Neural cell (in vitro differentiated cells): ENCODE results near the gene C1R. TPM values are rescaled to one million over a fixed set of nuclear protein-coding genes. Genes with fewer than 3 reads are reported as not detected.

Experiments used
- H2AFZ ChIP-seq: fragments of 200-600, 300-800 bp; sonication (generic), shearing (Covaris generic); 2 replicates; pipeline ENCODE4 v1.6.0; 2014; ENCODE audit warnings: low read depth, mild to moderate bottlenecking, antibody characterized with exemption, low read length, moderate library complexity
- H3F3A ChIP-seq: fragments of 200-600 bp; shearing (Covaris generic); 2 replicates; pipeline ENCODE4 v1.6.1; 2016; ENCODE audit warnings: mild to moderate bottlenecking, moderate library complexity, mixed read lengths, antibody characterized with exemption, low read length; ENCODE audit not compliant: insufficient read depth, poor library complexity, severe bottlenecking
- H3K27ac ChIP-seq: fragments of 200-600, 300-800 bp; sonication (generic), shearing (Covaris generic); 2 replicates; pipeline ENCODE4 v1.5.1; 2014; ENCODE audit warnings: mild to moderate bottlenecking, low read length, moderate library complexity
- H3K27me3 ChIP-seq: fragments of 300-800, 200-600 bp; sonication (generic), shearing (Covaris generic); 2 replicates; pipeline ENCODE4 v1.6.0; 2014; ENCODE audit warnings: mild to moderate bottlenecking, low read depth, low read length, moderate library complexity; ENCODE audit not compliant: insufficient read depth
- H3K36me3 ChIP-seq: fragments of 300-800, 200-600 bp; sonication (generic), shearing (Covaris generic); 2 replicates; pipeline ENCODE4 v1.5.1; 2014; ENCODE audit warnings: mild to moderate bottlenecking, antibody characterized with exemption, low read length, moderate library complexity; ENCODE audit not compliant: insufficient read depth
- H3K4me2 ChIP-seq: fragments of 300-800, 200-600 bp; sonication (generic), shearing (Covaris generic); 2 replicates; pipeline ENCODE4 v1.6.0; 2014; ENCODE audit warnings: mild to moderate bottlenecking, low read length
- H3K4me3 ChIP-seq: fragments of 300-800, 200-600 bp; sonication (generic), shearing (Covaris generic); 2 replicates; pipeline ENCODE4 v1.5.1; 2014; ENCODE audit warnings: mild to moderate bottlenecking, low read length, moderate library complexity
- H3K79me2 ChIP-seq: fragments of 200-600 bp; shearing (Covaris generic); replicated peaks from 2 replicates; pipeline ENCODE4 v1.6.0; 2014; ENCODE audit warnings: mild to moderate bottlenecking, low read length, moderate library complexity; ENCODE audit not compliant: insufficient read depth
- H3K9ac ChIP-seq: fragments of 300-800, 200-600 bp; sonication (generic), shearing (Covaris generic); 2 replicates; pipeline ENCODE4 v1.6.1; 2016; ENCODE audit warnings: mild to moderate bottlenecking, low read length, mixed read lengths
- H3K9me2 ChIP-seq: fragments of 200-600 bp; shearing (Covaris generic); 2 replicates; pipeline ENCODE4 v1.6.1; 2016; ENCODE audit warnings: mild to moderate bottlenecking, low read length, mixed read lengths; ENCODE audit not compliant: insufficient read depth
- H3K9me3 ChIP-seq: fragments of 200-600, 300-800 bp; sonication (generic), shearing (Covaris generic); 2 replicates; pipeline ENCODE4 v1.6.1; 2016; ENCODE audit warnings: mild to moderate bottlenecking, mixed run types, low read length, moderate library complexity, mixed read lengths
- H4K20me1 ChIP-seq: fragments of 200-600 bp; shearing (Covaris generic); 2 replicates; pipeline ENCODE4 v1.6.1; 2016; ENCODE audit warnings: mild to moderate bottlenecking, mixed run types; ENCODE audit not compliant: insufficient read depth
- EP300 ChIP-seq: fragments of 450-650 bp; conservative IDR thresholded peaks from 2 replicates; pipeline ENCODE4 v1.6.1; 2014; ENCODE audit warnings: antibody characterized with exemption, mild to moderate bottlenecking, moderate library complexity; ENCODE audit not compliant: poor library complexity, severe bottlenecking
- EZH2 ChIP-seq: fragments of 200-600, 300-800 bp; shearing (Covaris generic), sonication (generic); IDR thresholded peaks from 2 replicates; pipeline ENCODE4 v1.6.1; 2014; ENCODE audit warnings: antibody characterized with exemption, low read length, borderline replicate concordance, mild to moderate bottlenecking; ENCODE audit not compliant: insufficient read depth, poor library complexity, severe bottlenecking
- MXI1 ChIP-seq: fragments of 450-650 bp; conservative IDR thresholded peaks from 2 replicates; pipeline ENCODE4 v1.6.1; 2014; ENCODE audit warnings: antibody characterized with exemption, mild to moderate bottlenecking; ENCODE audit not compliant: poor library complexity, severe bottlenecking
- POLR2AphosphoS5 ChIP-seq: IDR thresholded peaks from 2 replicates; pipeline ENCODE4 v1.6.1; 2012
- RAD21 ChIP-seq: fragments of 450-650 bp; conservative IDR thresholded peaks from 2 replicates; pipeline ENCODE4 v1.6.1; 2014; ENCODE audit warnings: antibody characterized with exemption, mild to moderate bottlenecking, moderate library complexity
- SMC3 ChIP-seq: fragments of 450-650 bp; conservative IDR thresholded peaks from 2 replicates; pipeline ENCODE4 v1.6.1; 2014; ENCODE audit warnings: antibody characterized with exemption, mild to moderate bottlenecking, moderate library complexity; ENCODE audit not compliant: poor library complexity
- TAF1 ChIP-seq: IDR thresholded peaks from 2 replicates; pipeline ENCODE4 v1.6.1; 2012; ENCODE audit warnings: low read depth
- polyA plus RNA-seq: library from polyadenylated mRNA; depleted of rRNA; stranded (reverse); fragments of >200 nt; gene quantifications from 2 replicates; pipeline ENCODE4 v1.2.3, GENCODE V29; 2014
- TF ChIP-seq, protein P1 (sequence below): IDR thresholded peaks from 2 replicates; pipeline ENCODE4 v1.6.1; 2012; ENCODE audit warnings: borderline replicate concordance
- TF ChIP-seq, protein P2 (sequence below): fragments of 450-650 bp; IDR thresholded peaks from 2 replicates; pipeline ENCODE4 v1.5.1; 2014; ENCODE audit warnings: antibody characterized with exemption, mild to moderate bottlenecking, moderate library complexity; ENCODE audit not compliant: poor library complexity, severe bottlenecking

C1R gene
- polyA plus RNA-seq, 1 donor from 2014 or later, result 1.7 TPM

DNA sequence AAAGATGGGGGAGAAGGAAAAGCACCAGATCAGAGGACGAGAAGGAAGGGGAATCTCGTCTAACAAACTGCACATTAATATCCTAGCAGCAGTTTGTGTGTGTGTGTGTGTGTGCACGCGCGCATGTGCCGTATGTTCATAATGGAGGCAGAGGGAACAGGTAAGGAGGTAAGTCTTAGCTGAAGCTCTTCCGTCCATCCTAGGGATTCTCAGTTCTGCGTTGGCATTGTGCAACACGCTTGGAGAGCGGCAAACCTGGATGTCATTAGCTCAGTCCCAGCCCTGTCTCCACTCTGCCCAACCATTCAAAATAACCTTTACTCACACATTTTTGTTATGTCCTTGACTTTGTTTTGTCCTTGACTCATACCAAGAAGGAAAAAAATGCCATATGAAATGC is 1.6 kb upstream of the C1R start:
- Histone ChIP-seq H3F3A (no peaks in the 10 kb centered on the region), H3K79me2 (no peaks in the 10 kb centered on the region), H3K27ac (no peak overlapping the region), H3K27me3 (no peaks in the 10 kb centered on the region), H3K9ac (no peak overlapping the region), H3K9me2 (no peaks in the 10 kb centered on the region), H3K4me2 (no peak overlapping the region), H2AFZ (no peak overlapping the region), H3K4me3 (no peak overlapping the region), H4K20me1 (no peaks in the 10 kb centered on the region), H3K36me3 (no peaks in the 10 kb centered on the region), H3K9me3 (no peaks in the 10 kb centered on the region)
- TF ChIP-seq SMC3 (no peak), RAD21 (no peak), POLR2AphosphoS5 (no peak), EP300 (no peak), EZH2 (no peak), MXI1 (no peak), TAF1 (no peak)
- TF ChIP-seq, protein P1, sequence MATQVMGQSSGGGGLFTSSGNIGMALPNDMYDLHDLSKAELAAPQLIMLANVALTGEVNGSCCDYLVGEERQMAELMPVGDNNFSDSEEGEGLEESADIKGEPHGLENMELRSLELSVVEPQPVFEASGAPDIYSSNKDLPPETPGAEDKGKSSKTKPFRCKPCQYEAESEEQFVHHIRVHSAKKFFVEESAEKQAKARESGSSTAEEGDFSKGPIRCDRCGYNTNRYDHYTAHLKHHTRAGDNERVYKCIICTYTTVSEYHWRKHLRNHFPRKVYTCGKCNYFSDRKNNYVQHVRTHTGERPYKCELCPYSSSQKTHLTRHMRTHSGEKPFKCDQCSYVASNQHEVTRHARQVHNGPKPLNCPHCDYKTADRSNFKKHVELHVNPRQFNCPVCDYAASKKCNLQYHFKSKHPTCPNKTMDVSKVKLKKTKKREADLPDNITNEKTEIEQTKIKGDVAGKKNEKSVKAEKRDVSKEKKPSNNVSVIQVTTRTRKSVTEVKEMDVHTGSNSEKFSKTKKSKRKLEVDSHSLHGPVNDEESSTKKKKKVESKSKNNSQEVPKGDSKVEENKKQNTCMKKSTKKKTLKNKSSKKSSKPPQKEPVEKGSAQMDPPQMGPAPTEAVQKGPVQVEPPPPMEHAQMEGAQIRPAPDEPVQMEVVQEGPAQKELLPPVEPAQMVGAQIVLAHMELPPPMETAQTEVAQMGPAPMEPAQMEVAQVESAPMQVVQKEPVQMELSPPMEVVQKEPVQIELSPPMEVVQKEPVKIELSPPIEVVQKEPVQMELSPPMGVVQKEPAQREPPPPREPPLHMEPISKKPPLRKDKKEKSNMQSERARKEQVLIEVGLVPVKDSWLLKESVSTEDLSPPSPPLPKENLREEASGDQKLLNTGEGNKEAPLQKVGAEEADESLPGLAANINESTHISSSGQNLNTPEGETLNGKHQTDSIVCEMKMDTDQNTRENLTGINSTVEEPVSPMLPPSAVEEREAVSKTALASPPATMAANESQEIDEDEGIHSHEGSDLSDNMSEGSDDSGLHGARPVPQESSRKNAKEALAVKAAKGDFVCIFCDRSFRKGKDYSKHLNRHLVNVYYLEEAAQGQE, result no peak
- TF ChIP-seq, protein P2, sequence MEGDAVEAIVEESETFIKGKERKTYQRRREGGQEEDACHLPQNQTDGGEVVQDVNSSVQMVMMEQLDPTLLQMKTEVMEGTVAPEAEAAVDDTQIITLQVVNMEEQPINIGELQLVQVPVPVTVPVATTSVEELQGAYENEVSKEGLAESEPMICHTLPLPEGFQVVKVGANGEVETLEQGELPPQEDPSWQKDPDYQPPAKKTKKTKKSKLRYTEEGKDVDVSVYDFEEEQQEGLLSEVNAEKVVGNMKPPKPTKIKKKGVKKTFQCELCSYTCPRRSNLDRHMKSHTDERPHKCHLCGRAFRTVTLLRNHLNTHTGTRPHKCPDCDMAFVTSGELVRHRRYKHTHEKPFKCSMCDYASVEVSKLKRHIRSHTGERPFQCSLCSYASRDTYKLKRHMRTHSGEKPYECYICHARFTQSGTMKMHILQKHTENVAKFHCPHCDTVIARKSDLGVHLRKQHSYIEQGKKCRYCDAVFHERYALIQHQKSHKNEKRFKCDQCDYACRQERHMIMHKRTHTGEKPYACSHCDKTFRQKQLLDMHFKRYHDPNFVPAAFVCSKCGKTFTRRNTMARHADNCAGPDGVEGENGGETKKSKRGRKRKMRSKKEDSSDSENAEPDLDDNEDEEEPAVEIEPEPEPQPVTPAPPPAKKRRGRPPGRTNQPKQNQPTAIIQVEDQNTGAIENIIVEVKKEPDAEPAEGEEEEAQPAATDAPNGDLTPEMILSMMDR, result no peak

DNA sequence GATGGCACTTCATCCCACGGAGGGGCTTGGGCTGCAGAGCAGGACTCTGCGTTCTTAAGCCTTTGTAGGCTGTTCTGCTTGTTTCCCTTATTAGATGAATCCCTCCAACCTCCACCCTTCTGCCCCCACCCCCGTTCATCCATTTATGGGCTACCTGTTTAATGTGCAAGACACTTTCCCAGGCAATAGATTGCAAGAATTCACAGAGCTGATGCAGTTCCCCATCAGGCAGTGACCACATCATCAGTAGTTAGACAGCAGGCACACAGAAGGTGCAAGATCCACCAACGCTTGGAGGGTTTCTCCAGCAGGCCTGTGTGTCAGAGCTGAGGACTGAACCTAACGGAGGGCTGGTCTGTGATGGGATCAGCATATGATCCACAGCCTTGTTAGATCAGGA is 1.2 kb upstream of the C1R start:
- H3F3A ChIP-seq, result no peaks in the 10 kb centered on the region
- no peaks in the 10 kb centered on the region for H3K27me3 ChIP-seq
- no peaks in the 10 kb centered on the region for H3K9me2 ChIP-seq
- no peak overlapping the region for H3K27ac ChIP-seq
- H3K9me3 ChIP-seq, result no peaks in the 10 kb centered on the region
- H3K4me3 ChIP-seq, result no peak overlapping the region
- TF ChIP-seq TAF1 (no peak), POLR2AphosphoS5 (no peak), EZH2 (no peak), EP300 (no peak), RAD21 (no peak), SMC3 (no peak), MXI1 (no peak)
- TF ChIP-seq, protein P1, result no peak
- TF ChIP-seq, protein P2, result no peak
- no peak overlapping the region for H3K4me2 ChIP-seq
- no peaks in the 10 kb centered on the region for H3K79me2 ChIP-seq
- H3K9ac ChIP-seq, result no peak overlapping the region
- no peak overlapping the region for H2AFZ ChIP-seq
- no peaks in the 10 kb centered on the region for H3K36me3 ChIP-seq
- H4K20me1 ChIP-seq, result no peaks in the 10 kb centered on the region
